Skin epidermis (tissue), 12 donors: Measurements from ENCODE around the gene ENO3.
A peak's percentile ranks its signal among the peaks of the same experiment; 100 is the strongest.
"Not testable (repeated sequence)": the region's sequence is repeated elsewhere in the genome, so short reads cannot be mapped to it uniquely, and the experiment has no call there.

Source experiments
- H3K27ac ChIP-seq, 21 experiments: fragments of 200-600 bp; sonication (generic) in 11 of 21; one replicate each; pipeline ENCODE4 v1.5.0; 2020; ENCODE audit warnings: mild to moderate bottlenecking in 3 of 21, inconsistent platforms in 2 of 21, moderate library complexity in 2 of 21
- H3K4me3 ChIP-seq, 7 experiments: fragments of 200-600 bp; sonication (generic) in 2 of 7; one replicate each; pipeline ENCODE4 v1.5.0; 2020; ENCODE audit warnings: inconsistent platforms in 2 of 7, mild to moderate bottlenecking in 2 of 7, moderate library complexity in 1 of 7

The ENO3 gene

GRCh38 chr17:4950746-4951204 lies at the start of gene ENO3:
Gene ENO3, plus strand, starts transcription at chr17:4951119. Its CDS starts 711 bp downstream, at chr17:4951830.
- Histone ChIP-seq H3K4me3 (peak within 1 kb of the TSS; percentile 91 to 100 (median 99)), H3K27ac (peak within 1 kb of the TSS; percentile 78 to 100 (median 99))

DNA sequence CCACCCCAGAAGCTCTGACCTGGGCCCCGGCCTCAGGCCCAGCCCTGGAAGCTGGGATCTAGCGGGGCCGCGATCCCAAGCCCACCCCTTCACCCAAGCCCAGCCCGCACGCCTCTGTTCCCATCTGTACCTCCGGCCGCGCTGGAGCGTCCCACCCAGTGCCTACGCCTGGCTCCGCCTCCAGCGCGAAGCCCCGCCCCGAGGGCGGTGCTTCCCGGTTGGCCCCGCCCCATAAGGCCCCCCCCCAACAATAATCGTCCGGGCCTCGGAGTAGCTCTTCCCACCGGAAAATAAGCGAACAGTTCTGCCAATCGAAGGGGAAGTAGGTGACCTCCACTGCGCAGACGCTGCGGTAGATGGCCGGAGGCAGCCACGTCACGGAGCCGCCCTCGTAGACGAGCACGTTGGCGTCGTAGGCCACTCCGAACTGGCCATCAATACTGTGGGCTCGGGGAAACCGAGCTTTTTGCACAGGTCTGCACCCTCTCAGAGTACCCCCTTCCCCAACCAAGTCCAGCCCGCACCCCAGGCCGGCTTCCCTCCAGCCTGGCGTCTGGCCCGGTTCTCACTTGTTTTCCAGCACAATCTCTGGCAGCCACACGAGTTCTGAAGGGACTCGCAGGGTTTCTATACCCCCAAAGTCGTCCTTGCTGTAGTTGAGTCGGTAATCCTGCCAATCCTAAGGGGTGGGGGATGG lies 49.1 kb upstream of the ENO3 start:
- H3K27ac ChIP-seq: peak overlapping the region in 16 of 21 experiments; percentile 3 to 77 (median 54)
- H3K4me3 ChIP-seq: peak overlapping the region in 4 of 7 experiments; percentile 18 to 58 (median 48)

DNA sequence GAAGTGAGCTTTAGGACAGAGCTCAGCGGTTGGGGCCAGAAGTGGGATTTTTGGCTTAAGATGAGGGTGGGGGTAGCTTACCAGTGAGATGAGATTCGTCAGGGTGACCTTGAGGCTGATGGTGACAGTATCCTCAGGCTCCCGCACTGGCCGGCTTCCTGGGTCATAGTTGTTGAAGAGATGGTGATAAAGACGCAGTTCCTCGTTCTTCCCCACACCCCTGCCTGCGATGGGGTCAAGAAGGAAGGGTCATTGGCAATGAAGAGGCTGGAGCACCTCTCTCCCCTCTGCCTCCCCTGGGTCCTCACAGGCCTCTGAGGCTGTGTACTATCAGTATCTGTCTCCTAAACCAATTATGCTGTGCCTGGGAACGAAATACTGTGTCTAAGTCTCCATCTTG lies 48.4 kb upstream of the ENO3 start:
- H3K27ac ChIP-seq: peak overlapping the region in 16 of 21 experiments; percentile 10 to 77 (median 42)

DNA sequence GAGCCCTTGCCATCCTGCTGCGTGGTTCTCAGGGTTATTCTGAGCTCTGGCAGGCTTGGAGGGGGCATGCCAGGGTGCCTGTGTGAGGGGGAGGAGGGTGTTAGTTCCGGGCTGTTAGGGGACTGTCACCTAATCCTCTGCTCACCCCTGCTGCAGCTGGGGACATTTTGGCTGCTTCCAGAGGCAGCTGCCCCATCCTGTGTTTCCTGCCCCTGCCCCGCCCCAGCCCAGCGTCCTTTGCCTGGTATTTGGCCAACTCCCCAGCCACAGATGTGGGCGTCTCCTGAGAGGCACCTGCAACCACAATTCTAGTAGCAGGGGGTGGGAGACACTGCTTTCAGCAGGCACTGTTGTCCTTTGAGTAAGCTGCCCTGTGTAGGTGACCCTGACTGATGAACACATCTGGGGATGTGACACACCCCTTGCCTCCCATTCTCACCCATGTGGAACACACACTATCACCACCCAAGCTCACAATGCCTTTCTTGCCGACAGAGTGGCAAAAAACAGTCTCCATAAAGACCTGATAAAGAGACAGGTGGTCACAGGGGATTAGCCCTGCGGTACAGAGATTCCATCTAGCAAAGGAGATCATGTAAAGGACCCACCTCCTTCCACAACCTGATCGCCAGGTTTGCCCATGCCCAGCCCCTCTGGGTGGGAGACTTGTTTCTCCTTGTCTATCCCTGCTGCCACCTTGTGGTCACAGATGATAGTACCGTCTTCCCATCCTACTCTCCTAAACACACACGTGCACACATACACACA lies 47.7 kb upstream of the ENO3 start, which contains the start of gene CHRNE:
CHRNE (minus strand) TSS at position 48 of the 768 bp plus-strand sequence; CDS start at position 13, 35 bp downstream.
- Histone ChIP-seq H3K27ac (peak within 1 kb of the TSS in 17 of 21 experiments; percentile 10 to 77 (median 51)), H3K4me3 (peak within 1 kb of the TSS in 2 of 7 experiments; percentile 18 to 42)

More for the DNA sequence above, 48.4 kb upstream of the ENO3 start:
- H3K4me3 ChIP-seq: no peak overlapping the region

DNA sequence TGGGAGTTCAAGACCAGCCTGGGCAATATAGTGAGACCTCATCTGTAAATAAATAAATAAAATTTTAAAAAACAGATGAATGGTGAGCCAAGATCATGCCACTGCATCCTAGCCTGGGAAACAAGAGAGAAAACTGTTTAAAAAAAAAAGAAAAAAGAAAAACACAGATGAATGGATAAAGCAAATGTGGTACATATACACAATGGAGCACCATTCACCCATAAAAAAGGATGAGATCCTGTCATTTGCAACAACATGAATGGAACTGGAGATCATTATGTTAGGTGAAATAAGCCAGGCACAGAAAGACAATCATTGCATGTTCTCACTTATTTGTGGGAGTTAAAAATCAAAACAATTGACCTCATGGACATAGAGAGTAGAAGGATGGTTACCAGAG lies 44.3 kb upstream of the ENO3 start:
- H3K4me3 ChIP-seq: not testable (repeated sequence)

GRCh38 chr17:4908301-4908700 lies 42.6 kb upstream of the ENO3 start:
- Histone ChIP-seq H3K4me3 (no peak overlapping the region), H3K27ac (peak overlapping the region in 20 of 21 experiments; percentile 47 to 89 (median 76))

More for the DNA sequence above, 44.3 kb upstream of the ENO3 start:
- not testable (repeated sequence) for H3K27ac ChIP-seq

- H3K4me3 ChIP-seq: peak overlapping the region in 1 of 7 experiments; percentile 16
Measured at GRCh38 chr17:4908711-4909496, 42.0 kb upstream of the ENO3 start.

DNA sequence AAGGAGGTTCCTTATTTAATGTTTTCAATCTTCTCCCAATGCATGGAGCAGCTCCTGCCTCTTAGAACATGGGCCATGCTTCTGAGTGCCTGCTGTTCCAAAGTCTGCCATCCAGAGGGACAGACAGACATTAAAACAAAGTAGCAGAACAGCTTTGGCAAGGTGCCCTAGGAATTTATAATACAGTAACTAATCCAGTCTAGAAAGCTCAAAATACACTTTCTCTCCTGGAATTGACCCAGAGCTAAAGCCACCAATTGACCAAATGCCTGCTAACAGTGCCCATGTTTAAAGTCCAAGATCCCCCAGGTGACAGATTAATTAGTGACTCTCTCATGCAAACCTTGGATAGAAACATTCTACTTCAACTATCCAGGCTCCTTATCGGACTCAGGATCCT lies 36.9 kb upstream of the ENO3 start:
- no peak overlapping the region for H3K4me3 ChIP-seq
- no peak overlapping the region for H3K27ac ChIP-seq

More at GRCh38 chr17:4908711-4909496, 42.0 kb upstream of the ENO3 start:
- peak overlapping the region in 20 of 21 experiments; percentile 47 to 89 (median 76) for H3K27ac ChIP-seq

GRCh38 chr17:4914551-4914950 lies 36.4 kb upstream of the ENO3 start:
- not testable (repeated sequence) for H3K4me3 ChIP-seq, H3K27ac ChIP-seq

DNA sequence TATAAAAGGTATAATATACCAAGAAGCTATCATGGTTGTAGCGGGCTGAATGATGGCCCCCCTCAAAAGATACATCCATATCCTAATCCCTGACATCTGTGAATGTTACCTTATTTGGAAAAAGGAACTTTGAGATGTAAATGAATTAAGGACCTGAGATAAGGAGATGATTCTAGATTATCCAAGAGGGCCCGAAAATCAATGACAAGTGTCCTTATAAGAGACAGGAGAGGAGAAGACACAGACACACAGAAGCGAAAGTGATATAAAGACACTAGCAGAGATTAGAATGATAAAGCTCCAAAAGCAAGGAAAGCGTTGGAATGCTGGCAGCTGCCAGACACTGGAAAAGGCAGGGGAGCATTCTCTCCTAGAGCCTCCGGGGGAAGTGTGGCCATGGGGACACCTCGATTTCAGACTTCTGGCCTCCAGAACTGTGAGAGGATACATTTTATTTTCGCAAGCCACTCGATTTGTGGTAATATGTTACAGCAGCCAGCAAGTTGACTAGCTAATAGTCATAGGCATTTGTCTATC lies 31.3 kb upstream of the ENO3 start:
- Histone ChIP-seq H3K27ac (peak overlapping the region in 4 of 21 experiments; percentile 69 to 75 (median 74)), H3K4me3 (no peak overlapping the region)

GRCh38 chr17:4920351-4921048 lies 30.4 kb upstream of the ENO3 start:
- no peak overlapping the region for H3K4me3 ChIP-seq
- H3K27ac ChIP-seq: peak overlapping the region in 8 of 21 experiments; percentile 25 to 75 (median 60)

DNA sequence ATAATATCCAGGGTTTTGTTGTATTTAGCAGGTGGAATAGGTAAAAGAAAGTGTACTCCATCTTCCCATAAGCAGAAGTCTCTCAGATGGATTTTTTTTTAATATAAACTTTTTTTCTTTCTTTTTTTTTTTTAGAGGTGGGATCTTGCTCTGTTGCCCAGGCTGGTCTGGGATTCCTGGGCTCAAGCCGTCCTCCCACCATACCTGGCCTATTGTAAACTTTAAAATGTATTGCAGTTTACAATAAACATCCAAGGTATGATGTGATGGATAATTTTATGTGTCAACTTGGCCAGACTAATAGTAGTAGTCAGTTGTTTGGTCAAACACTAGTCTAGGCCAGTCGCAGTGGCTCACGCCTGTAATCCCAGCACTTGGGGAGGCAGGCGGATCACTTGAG lies 29.6 kb upstream of the ENO3 start:
- Histone ChIP-seq H3K27ac (peak overlapping the region in 1 of 21 experiments; percentile 73), H3K4me3 (no peak overlapping the region)

- H3K4me3 ChIP-seq, H3K27ac ChIP-seq: not testable (repeated sequence)
Measured at GRCh38 chr17:4926577-4927335, 24.2 kb upstream of the ENO3 start.

DNA sequence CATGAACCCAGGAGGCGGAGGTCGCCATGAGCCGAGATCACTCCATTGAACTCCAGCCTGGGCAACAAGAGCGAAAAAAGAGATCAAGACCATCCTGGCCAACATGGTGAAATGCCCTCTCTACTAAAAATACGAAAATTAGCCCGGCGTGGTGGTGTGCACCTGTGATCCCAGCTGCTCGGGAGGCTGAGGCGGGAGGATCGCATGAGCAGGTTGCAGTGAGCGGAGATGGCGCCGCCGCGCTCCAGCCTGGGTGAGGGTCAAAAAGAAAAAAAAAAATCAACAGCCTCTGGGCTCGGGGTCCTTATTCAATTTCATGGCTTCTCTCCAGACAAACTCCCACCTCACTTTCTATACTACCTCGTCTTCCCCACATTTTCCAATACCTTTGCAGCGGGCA lies 22.0 kb upstream of the ENO3 start:
- Histone ChIP-seq H3K27ac (no peak overlapping the region), H3K4me3 (no peak overlapping the region)

- Histone ChIP-seq H3K4me3 (no peak within 1 kb of the TSS), H3K27ac (no peak within 1 kb of the TSS)
Measured at GRCh38 chr17:4931963-4932362, 19.0 kb upstream of the ENO3 start, which contains the start of gene GP1BA. Gene GP1BA, plus strand, starts transcription at chr17:4932277. Its CDS starts 328 bp downstream, at chr17:4932605.

DNA sequence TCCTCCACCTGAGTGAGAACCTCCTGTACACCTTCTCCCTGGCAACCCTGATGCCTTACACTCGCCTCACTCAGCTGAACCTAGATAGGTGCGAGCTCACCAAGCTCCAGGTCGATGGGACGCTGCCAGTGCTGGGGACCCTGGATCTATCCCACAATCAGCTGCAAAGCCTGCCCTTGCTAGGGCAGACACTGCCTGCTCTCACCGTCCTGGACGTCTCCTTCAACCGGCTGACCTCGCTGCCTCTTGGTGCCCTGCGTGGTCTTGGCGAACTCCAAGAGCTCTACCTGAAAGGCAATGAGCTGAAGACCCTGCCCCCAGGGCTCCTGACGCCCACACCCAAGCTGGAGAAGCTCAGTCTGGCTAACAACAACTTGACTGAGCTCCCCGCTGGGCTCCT lies 18.2 kb upstream of the ENO3 start:
- Histone ChIP-seq H3K27ac (no peak overlapping the region), H3K4me3 (no peak overlapping the region)

- no peak overlapping the region for H3K4me3 ChIP-seq
- peak overlapping the region in 3 of 21 experiments; percentile 2 to 34 (median 8) for H3K27ac ChIP-seq
Measured at GRCh38 chr17:4933646-4934045, 17.3 kb upstream of the ENO3 start.
